HCEC 1CT (cell line): Measurements from ENCODE around the gene S100A9.
A peak's percentile ranks its signal among the peaks of the same experiment; 100 is the strongest.
"Not testable (repeated sequence)": the region's sequence is repeated elsewhere in the genome, so short reads cannot be mapped to it uniquely, and the experiment has no call there.

Experiments used
- DNase-seq: peaks from one replicate; pipeline ENCODE4 v3.0.0-alpha.2; 2017

S100A9 gene

DNA sequence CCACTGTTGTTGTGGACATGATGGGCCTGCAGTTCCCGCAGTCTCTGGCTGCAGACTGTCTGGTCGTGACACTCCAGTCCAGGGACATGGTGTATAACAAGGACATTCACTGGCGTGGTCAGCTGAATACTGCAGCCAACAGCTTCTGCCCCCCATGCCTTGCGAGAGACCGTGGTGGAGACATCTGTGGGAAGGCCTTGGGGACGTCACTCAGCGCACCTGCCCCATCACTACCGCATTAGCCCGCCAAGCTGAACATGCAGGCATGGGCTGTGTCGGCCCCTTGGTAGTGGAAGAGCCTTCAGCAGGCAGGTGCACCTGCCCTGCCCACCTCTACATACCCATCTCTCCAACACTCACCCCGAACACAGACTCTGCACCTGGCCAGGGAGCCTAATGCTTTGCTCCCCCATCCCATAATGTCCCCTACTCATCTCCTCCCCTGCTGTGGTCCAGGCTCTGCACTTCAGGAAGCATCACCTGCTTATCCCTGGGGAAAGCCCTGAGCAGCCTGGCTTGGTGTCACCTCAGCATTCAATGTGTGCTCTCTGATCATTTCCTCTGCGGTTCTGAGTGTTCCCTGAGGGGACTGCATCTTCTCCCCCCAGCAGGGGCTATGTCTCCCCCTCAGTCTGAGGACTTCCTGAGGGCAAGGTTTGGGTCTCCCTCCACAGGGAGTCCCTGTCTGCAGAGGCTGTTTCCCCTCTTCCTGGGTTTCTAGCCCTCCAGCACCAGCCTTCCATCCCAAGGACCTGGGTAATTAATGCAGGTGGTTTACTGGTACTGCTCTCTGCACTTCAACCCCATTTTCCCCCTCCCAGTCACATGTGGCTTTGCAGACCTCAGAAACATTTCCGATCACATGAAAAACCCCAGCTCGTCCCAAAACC is 12.2 kb upstream of the S100A9 start:
- DNase-seq, result no peak

DNA sequence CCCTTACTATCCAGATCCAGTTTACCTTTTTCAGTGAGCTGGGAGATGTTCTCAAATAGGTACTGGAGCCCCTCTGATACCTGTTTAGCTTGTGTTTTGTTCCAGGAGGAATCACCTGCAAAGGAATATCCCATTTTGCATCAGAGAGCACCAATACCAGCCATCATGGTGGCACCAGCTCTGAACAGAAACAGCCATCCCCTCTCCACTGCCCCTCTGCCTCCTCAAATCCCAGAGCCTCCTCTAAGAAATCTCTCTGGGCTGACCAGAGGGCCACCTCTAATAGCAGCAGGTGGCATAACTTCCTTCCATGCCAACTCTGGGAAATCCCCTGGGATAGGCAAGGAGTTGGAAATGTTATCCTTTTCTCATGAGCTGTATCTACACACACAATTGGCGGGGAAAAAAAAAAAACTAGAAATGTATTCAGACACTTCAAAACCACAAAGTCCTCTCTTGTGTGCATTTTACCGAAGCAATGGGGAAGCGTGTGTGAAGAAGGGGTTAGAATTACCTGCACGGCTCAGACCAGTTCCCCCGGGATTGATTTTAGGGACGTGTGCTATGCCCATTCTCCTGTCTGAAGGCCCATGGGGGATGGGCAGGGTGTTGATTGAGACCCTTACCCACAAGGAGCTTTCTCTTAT is 11.5 kb upstream of the S100A9 start:
- DNase-seq, result no peak

DNA sequence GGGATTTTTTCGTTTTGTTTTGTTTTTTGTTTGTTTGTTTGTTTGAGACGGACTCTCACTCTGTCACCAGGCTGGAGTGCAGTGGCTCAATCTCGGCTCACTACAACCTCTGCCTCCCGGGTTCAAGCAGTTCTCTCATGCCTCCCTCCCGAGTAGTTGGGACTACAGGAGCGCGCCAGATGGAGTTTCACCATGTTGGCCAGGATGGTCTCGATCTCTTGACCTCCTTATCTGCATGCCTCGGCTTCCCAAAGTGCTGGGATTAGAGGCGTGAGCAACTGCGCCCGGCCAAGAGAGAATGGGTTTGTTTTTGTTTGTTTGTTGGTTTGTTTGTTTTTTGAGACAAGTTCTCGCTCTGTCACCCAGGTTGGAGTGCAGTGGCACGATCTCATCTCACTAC is 10.6 kb upstream of the S100A9 start:
- DNase-seq, result not testable (repeated sequence)

DNA sequence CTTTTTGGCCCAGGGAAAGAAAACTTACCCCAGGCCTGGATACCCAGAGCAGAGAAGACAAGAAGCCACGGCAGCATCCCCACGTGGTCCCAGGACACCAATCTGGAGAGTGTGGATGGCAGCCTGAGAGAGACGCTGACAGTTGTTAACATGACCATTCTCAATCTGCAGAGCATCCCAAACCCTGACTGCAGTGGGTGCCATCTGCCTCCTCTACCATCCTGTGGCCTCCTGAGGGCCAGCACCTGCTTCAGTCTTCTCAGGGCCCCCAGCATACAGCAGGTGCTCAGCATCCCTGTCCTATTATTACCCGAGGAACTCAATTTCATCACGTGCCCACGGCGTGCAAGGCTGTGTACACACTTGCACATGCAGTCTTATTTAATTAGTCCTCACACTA is 9.8 kb upstream of the S100A9 start:
- DNase-seq, result no peak

DNA sequence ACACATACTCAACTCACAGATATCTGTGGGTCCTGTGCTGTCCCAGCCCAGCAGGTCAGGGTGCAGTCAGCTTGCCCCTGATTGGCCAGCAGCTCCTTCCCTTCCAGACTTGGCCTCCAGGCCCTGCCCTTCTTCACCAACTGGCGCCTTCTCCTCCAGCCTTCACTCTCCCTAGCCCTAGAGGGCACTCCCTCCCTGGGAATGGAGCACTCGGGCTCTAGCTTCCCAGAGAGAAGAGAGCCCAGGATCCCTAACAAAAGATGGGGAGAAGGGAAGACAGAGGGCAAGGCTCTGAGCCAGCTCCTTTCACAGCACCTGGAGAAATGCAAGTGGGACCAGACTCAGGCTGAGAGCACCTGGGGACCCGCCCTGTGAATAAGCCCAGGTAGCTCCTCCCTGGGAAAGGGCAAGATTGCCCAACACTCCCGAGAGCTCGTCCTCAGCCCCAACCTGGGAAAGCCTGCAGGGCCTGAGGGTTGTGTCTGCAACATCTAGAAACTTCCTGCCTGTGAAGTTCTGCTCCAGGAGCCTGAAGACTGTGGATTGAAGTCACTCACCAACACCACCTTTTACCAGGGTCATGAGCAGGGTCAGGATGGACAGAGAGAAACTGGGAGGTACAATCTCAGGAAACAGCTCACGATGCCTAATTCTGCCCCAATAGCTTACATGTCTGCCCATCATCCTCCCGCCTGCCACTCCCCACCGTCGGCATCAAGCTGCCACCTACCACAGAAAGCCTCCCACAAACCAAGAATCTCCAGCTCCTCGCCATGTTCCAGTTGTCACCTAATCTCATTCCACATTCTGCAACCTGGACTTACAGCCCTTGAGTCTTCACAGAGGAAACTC is 8.9 kb upstream of the S100A9 start, which contains the start of gene PGLYRP4:
PGLYRP4 (minus strand) TSS at position 331 of the 852 bp plus-strand sequence. CDS start 909 bp downstream, outside the sequence.
- no peak for DNase-seq

DNA sequence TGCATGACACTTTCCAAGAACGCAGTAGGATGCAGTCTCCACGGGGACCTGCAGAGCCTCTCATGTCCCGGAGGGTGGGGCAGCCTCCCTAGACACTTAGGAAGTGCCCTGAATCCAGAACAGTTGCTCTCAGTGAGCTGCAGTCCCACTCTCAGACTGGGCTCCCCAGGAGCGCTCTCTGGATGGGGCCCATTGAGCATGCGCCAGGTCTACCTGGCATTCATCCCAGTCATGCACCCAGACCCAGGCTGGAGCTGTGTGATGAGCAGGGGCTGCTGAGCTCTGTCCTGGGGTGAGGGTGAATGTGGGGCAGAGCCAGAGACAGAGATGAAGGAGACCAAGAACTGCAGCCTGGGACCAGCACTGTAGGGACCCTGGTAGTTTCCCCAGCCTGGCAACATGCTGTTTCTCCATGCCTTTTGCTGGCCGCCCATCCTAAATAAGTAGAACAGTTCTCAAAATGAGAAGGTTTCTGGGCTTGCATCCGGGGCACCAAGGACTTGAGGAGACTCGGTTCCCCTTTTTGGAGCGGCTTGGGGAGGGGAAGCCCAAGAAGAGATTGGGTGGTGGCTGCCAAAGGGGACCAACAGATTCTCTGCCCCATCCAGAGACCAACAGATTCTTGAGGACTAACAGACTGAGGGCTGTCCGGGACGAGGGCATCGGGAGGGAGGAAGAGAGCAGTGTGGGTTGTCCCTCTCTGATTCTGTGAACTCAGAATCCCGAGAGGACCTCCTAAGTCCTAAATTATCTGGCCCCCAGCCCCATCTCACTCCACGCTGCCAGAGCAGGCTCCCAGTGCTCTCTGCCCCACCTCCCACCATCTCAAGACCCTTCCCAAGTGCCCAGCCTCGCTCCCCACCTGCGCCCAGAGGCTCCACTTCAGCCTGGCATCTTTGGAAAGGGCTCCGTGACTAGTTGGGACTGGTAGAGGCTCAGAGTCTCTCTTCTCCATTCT is 8.0 kb upstream of the S100A9 start:
- no peak for DNase-seq

DNA sequence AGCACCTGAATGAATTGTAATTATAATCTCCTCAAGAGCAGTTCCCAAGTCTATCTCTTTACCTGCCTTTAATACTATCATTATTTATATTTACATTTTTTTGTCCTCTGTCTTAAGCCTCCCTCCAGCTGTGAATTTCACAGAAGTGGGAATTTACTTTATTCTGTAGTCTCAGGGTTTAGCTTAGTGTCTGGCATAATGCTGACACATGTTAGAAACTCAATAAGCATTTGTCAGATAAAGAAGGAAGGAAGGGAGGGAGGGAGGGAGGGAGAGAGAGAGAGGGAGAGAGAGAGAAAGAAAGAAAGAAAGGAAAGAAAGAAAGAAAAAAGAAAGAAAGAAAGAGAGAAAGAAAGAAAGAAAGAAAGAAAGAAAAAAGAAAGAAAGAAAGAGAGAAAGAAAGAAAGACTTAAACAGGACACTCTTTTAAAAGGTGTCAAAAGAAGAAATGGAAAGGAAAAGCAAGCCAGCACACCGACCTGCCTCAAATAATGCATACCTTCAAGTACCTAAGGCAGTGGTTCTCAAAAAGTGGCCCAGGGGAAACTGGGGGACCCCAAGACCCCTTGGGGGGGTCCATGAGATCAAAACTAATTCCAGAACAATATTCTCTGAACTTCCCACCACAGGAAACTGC is 7.2 kb upstream of the S100A9 start:
- DNase-seq, result no peak

DNA sequence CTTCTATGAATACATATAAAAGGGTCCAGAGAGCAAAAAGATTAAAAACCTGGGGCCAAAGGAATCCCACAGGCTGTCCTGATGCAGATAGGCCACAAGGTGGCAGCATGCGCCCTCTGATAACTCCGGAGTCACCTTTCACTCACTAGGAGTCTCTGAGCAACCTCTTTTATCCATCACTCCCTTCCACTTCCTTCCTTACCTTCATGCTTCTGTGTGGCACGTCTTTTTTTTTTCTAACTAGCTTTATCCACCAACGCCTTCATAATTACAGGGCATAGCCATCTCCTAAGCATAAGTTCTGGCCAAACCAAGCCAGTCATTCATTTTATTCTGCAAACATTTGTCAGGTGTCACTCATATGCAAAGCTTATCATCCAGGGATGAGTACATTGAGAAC is 5.1 kb upstream of the S100A9 start:
- DNase-seq, result peak; percentile 54

DNA sequence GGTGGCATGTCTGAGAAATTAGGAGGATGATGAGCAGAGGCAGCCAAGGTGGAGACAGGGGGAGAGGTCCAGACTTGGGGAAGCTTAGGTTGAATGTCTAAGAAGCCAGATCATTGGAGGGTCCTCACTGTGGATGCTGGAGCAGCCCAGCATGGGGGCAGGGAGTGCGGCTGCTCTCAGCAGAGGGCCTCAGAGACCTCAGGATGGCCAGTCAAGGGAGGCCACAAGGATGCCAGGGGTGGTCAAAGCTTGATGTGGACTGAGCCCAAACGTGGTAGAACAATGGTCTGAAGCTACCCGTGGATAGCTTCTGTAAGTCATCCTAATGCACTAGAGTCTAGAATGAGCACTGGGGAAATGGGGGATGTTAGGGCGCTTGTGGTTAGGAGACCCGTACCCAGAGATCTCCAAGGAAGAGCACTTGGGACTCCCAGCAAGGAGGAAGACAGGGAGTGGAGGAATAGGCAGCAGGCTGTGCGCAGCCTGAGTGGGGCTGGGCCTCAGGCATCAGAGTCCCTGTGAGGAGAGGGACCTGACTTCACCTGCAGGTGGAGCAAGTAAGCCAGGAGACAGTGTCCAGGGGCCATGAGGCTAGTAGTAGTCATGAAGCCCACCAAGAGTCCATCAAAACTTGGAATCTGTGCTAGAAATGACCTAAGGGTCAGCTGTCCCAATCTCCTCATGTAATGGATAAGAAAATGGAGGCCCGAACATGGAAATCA is 4.3 kb upstream of the S100A9 start:
- DNase-seq, result no peak

DNA sequence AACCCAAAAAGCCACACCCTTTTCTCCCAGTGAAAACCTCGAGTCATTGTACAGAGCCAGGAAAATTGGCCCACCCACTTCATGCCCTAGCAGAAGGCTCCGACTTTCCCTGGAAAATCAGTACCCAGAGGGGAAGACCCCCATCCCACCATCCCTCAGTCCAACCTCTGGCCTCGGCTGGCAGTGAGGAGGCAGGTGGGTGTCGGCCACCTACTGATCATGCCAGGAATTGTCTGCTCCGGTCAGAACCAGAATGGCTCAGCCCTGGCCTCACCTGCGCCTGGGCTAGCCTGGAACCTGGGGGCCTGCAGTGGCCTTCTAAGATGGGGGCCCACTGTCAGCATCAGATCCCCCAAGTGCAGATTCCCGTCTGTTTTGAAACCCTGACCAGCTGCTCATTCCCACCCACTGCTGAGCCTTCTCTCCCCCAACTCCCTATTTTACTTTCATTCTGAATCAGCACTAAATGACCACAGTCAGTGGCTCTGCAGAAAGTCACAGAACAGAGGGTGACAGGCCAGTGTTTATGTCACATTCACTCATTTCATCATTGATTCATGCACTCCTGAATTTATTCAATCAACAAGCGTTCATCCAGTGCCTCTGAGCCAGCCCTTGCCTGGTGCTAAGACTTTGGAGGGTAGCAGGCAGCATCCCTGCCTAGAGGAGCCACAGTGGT is 3.0 kb upstream of the S100A9 start:
- no peak for DNase-seq

DNA sequence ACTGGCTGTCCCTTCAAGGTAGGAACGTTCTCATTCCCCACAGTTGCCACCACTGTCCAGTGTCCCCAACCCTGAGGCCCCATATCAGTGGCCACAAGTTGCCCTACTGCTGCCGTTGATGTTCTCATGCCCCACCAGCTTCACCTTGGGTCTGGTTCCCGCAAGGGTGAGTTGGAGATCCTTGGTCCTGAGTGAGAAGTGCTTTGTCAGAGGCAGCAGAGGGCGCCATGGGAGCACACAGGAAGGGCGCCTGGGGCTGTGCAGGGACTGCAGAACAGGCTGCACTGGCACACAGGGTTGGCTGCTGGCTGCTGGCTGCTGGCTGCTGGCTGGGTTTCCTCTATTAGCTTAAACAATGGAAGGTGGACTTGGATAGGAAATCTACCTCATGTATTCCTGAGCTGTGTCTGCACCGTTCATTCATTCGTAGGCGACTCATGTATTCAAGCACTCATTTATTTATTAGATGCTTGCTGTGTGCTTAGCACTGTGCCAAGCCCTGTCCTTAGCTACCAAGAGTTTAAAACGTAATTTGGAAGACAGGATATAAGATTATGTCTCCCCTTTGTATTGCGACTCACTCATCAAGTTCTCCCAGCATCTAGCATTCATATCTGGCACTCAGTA is 2.1 kb upstream of the S100A9 start:
- DNase-seq, result peak; percentile 62

DNA sequence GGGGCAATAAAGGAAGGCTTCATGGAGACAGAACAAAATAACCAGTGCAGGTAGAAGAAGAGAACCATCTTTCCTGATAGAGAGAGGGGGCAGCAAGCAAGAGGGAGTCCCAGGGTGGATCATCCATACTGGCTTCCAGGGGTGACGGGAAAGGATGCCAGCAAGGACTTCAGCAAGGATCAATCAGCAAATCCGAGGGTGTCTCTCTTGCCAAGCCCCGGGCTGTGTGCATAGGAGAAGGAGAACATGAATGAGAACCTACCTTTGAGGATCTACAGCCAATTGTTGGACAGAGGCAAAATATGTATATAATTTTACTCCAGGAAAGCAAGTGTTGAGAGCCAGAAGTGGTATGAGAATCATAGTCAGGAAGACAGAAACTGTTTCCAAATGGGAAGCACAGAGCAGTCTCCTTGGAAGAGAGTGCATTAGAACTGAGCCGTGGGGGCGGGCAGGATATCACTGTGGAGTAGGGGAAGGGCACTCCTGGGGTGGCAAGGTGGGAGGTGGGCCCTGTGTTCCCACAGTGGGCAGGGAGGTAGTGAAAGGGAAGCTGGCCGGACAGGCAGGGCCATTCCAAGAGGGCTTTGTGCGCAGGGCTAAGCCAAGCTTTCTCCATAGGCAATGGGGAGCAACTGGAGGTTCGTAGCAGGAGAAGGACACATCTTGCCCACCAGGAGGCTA is 1.1 kb upstream of the S100A9 start:
- DNase-seq, result no peak

DNA sequence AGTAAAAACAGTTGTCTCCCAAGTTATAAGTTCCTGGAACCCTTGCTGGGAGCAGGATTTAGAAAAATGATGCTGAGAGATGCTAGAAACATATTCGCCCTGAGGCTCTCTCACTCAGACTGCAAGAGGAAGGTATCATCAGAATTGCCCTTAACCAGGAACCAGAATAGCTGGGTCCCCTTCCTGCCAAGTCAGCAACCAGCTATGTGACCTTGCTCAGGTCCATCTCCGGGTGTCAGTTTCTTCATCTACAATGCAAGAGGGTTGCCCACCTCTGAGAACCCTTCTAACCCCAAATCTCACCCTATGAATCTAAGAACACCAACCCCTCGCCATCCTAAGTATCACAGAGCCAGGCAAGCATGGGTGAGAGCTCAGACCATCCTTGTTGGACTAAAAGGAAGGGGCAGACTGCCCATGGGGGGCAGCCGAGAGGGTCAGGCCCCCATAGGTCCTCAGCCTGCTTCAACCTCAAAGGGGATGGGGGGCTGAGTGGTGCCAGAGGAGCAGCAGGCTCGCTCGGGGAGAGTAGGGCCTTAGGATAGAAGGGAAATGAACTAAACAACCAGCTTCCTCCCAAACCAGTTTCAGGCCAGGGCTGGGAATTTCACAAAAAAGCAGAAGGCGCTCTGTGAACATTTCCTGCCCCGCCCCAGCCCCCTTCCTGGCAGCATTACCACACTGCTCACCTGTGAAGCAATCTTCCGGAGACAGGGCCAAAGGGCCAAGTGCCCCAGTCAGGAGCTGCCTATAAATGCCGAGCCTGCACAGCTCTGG is 390 bp upstream of the S100A9 start:
- DNase-seq, result no peak

DNA sequence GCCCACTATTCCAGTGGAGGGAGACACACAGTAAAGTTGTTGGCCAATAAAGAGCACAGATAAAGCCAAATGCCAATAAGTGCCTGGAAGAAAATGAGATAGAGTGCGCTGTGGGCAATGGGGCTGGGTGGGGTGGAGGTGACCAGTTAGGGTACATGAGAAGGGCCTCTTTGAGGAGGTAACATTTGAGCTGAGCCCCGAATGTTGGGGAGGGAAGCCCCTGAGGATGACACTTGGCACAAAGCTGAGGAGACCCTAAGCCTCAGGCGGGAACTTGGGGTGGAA is 979 bp downstream of the S100A9 start:
- no peak for DNase-seq

DNA sequence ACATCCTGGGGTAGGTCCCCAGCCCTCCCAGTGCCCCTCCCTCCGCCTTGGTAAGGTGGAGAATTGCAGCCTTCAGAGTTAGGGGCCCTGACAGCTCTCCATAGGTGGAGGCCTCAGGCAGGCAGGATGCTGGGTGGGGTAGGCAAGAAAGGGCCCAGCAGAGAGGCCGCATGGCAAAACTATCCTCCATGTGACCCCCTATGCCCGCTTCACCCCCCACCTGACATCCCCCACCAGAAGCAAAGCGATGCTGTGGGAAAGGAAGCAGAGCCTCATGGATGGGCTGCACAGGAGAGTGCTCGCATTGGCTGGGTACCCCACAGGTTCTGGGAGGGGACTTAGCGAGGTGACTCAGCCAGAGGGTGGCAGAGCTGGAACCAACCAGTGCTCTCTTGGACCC is 1.6 kb downstream of the S100A9 start:
- DNase-seq, result no peak

DNA sequence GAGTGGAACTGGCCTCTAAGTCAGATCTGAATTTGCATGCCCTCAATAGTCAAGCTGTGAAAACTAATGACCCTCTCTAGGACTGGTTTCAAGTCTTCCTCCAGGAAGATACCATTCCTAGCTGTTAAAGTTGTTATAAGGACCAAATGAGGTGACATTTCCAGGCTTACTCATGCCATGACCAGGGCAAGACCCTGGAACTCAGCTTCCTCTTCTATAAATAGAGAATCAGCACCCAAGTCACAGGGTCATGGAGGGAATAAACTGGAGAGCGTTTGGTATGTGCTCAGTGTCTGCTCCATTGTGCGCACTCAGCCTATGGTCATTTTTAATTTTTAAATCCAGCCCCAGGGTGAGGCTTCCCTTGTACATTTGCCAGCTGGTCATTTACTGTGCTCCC is 2.5 kb downstream of the S100A9 start:
- no peak for DNase-seq

DNA sequence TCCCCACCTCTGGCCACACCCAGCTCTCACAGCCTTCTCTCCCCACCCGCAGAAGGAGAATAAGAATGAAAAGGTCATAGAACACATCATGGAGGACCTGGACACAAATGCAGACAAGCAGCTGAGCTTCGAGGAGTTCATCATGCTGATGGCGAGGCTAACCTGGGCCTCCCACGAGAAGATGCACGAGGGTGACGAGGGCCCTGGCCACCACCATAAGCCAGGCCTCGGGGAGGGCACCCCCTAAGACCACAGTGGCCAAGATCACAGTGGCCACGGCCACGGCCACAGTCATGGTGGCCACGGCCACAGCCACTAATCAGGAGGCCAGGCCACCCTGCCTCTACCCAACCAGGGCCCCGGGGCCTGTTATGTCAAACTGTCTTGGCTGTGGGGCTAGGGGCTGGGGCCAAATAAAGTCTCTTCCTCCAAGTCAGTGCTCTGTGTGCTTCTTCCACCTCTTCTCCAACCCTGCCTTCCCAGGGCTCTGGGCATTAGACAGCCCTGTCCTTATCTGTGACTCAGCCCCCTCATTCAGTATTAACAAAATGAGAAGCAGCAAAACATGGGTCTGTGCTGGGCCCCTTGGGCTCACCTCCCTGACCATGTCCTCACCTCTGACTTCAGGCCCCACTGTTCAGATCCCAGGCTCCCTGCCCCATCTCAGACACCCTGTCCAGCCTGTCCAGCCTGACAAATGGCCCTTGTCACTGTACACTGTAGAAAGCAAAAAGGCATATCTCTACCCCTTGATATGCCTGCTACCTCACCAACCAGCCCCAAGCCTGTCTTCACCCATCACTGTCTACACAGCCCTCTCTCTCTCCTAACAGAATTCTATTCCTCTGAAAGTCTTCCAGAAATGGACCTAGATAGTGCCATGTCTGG is 3.2 kb downstream of the S100A9 start:
- DNase-seq, result no peak
